Measurements from ENCODE around the gene CROCC.
"Not testable (repeated sequence)": the region's sequence is repeated elsewhere in the genome, so short reads cannot be mapped to it uniquely, and the experiment has no call there.

The CROCC gene

GRCh38 chr1:16888860-16889816 is 32.6 kb upstream of the CROCC start:
- no peaks in the 10 kb centered on the region for H3K36me3 ChIP-seq (ENCODE audit: insufficient read depth, low read depth, low read length)
- peak overlapping the region; percentile 86 for H3K9ac ChIP-seq (ENCODE audit: low read depth, low read length)
- H3K9me3 ChIP-seq (ENCODE audit: insufficient read depth, low read depth, low read length) = no peaks in the 10 kb centered on the region
- peaks cover 5% of the 10 kb centered on the region; the same call in 1 of the 2 replicates for H3K4me1 ChIP-seq (ENCODE audit: insufficient read depth, low read length)
- H3K27ac ChIP-seq (ENCODE audit: low read length) = peak overlapping the region; percentile 79
- H3K4me3 ChIP-seq (ENCODE audit: low read length) = peak overlapping the region; percentile 93
- no peaks in the 10 kb centered on the region for H3K27me3 ChIP-seq (ENCODE audit: insufficient read depth, low read length)

- H3K27me3 ChIP-seq (ENCODE audit: insufficient read depth, low read length); H3K27ac ChIP-seq (ENCODE audit: low read length); H3K4me3 ChIP-seq (ENCODE audit: low read length); H3K9me3 ChIP-seq (ENCODE audit: insufficient read depth, low read depth, low read length); H3K4me1 ChIP-seq (ENCODE audit: insufficient read depth, low read length); H3K9ac ChIP-seq (ENCODE audit: low read depth, low read length); H3K36me3 ChIP-seq (ENCODE audit: insufficient read depth, low read depth, low read length): not testable (repeated sequence)
Measured at GRCh38 chr1:16890539-16891021, 31.2 kb upstream of the CROCC start.

GRCh38 chr1:16891057-16891456 is 30.7 kb upstream of the CROCC start:
- not testable (repeated sequence) for H3K27ac ChIP-seq (ENCODE audit: low read length); H3K4me3 ChIP-seq (ENCODE audit: low read length); H3K9ac ChIP-seq (ENCODE audit: low read depth, low read length); H3K36me3 ChIP-seq (ENCODE audit: insufficient read depth, low read depth, low read length); H3K27me3 ChIP-seq (ENCODE audit: insufficient read depth, low read length); H3K4me1 ChIP-seq (ENCODE audit: insufficient read depth, low read length); H3K9me3 ChIP-seq (ENCODE audit: insufficient read depth, low read depth, low read length)

- H3K4me3 ChIP-seq (ENCODE audit: low read length); H3K36me3 ChIP-seq (ENCODE audit: insufficient read depth, low read depth, low read length); H3K9ac ChIP-seq (ENCODE audit: low read depth, low read length); H3K9me3 ChIP-seq (ENCODE audit: insufficient read depth, low read depth, low read length); H3K27ac ChIP-seq (ENCODE audit: low read length); H3K4me1 ChIP-seq (ENCODE audit: insufficient read depth, low read length); H3K27me3 ChIP-seq (ENCODE audit: insufficient read depth, low read length): not testable (repeated sequence)
Measured at GRCh38 chr1:16892978-16893525, 28.7 kb upstream of the CROCC start.

GRCh38 chr1:16893796-16894195 is 27.9 kb upstream of the CROCC start:
- not testable (repeated sequence) for H3K9me3 ChIP-seq (ENCODE audit: insufficient read depth, low read depth, low read length); H3K27ac ChIP-seq (ENCODE audit: low read length); H3K4me1 ChIP-seq (ENCODE audit: insufficient read depth, low read length); H3K36me3 ChIP-seq (ENCODE audit: insufficient read depth, low read depth, low read length); H3K27me3 ChIP-seq (ENCODE audit: insufficient read depth, low read length); H3K9ac ChIP-seq (ENCODE audit: low read depth, low read length); H3K4me3 ChIP-seq (ENCODE audit: low read length)

- not testable (repeated sequence) for H3K4me3 ChIP-seq (ENCODE audit: low read length)
Measured at GRCh38 chr1:16894338-16894737, 27.4 kb upstream of the CROCC start.

GRCh38 chr1:16895233-16895597 is 26.5 kb upstream of the CROCC start:
- not testable (repeated sequence) for H3K27me3 ChIP-seq (ENCODE audit: insufficient read depth, low read length); H3K36me3 ChIP-seq (ENCODE audit: insufficient read depth, low read depth, low read length); H3K9me3 ChIP-seq (ENCODE audit: insufficient read depth, low read depth, low read length); H3K9ac ChIP-seq (ENCODE audit: low read depth, low read length); H3K4me1 ChIP-seq (ENCODE audit: insufficient read depth, low read length); H3K27ac ChIP-seq (ENCODE audit: low read length); H3K4me3 ChIP-seq (ENCODE audit: low read length)

More at GRCh38 chr1:16894338-16894737, 27.4 kb upstream of the CROCC start:
- H3K4me1 ChIP-seq (ENCODE audit: insufficient read depth, low read length); H3K36me3 ChIP-seq (ENCODE audit: insufficient read depth, low read depth, low read length); H3K9ac ChIP-seq (ENCODE audit: low read depth, low read length); H3K27me3 ChIP-seq (ENCODE audit: insufficient read depth, low read length); H3K27ac ChIP-seq (ENCODE audit: low read length); H3K9me3 ChIP-seq (ENCODE audit: insufficient read depth, low read depth, low read length): not testable (repeated sequence)

- peak within 1 kb of the TSS; percentile 93 for H3K27ac ChIP-seq (ENCODE audit: low read length)
- peak within 1 kb of the TSS; percentile 68 for H3K4me3 ChIP-seq (ENCODE audit: low read length)
- H3K27me3 ChIP-seq (ENCODE audit: insufficient read depth, low read length); H3K9me3 ChIP-seq (ENCODE audit: insufficient read depth, low read depth, low read length); H3K4me1 ChIP-seq (ENCODE audit: insufficient read depth, low read length); H3K36me3 ChIP-seq (ENCODE audit: insufficient read depth, low read depth, low read length): not testable (repeated sequence)
- H3K9ac ChIP-seq (ENCODE audit: low read depth, low read length) = peak within 1 kb of the TSS; percentile 78
Measured at GRCh38 chr1:16895598-16896315, 26.0 kb upstream of the CROCC start, which contains the start of gene RNU1-2. RNU1-2 (plus strand) TSS chr1:16895980.

GRCh38 chr1:16896316-16897055 is 25.2 kb upstream of the CROCC start:
- peak overlapping the region; percentile 68 for H3K4me3 ChIP-seq (ENCODE audit: low read length)
- not testable (repeated sequence) for H3K36me3 ChIP-seq (ENCODE audit: insufficient read depth, low read depth, low read length); H3K4me1 ChIP-seq (ENCODE audit: insufficient read depth, low read length); H3K27me3 ChIP-seq (ENCODE audit: insufficient read depth, low read length); H3K9me3 ChIP-seq (ENCODE audit: insufficient read depth, low read depth, low read length)
- H3K27ac ChIP-seq (ENCODE audit: low read length) = peak overlapping the region; percentile 93
- peak overlapping the region; percentile 78 for H3K9ac ChIP-seq (ENCODE audit: low read depth, low read length)

GRCh38 chr1:16897653-16898052 is 24.1 kb upstream of the CROCC start:
- not testable (repeated sequence) for H3K9me3 ChIP-seq (ENCODE audit: insufficient read depth, low read depth, low read length); H3K4me3 ChIP-seq (ENCODE audit: low read length); H3K27me3 ChIP-seq (ENCODE audit: insufficient read depth, low read length); H3K27ac ChIP-seq (ENCODE audit: low read length); H3K4me1 ChIP-seq (ENCODE audit: insufficient read depth, low read length); H3K9ac ChIP-seq (ENCODE audit: low read depth, low read length); H3K36me3 ChIP-seq (ENCODE audit: insufficient read depth, low read depth, low read length)

GRCh38 chr1:16898298-16898697 is 23.4 kb upstream of the CROCC start:
- not testable (repeated sequence) for H3K27me3 ChIP-seq (ENCODE audit: insufficient read depth, low read length); H3K4me3 ChIP-seq (ENCODE audit: low read length); H3K36me3 ChIP-seq (ENCODE audit: insufficient read depth, low read depth, low read length); H3K4me1 ChIP-seq (ENCODE audit: insufficient read depth, low read length); H3K27ac ChIP-seq (ENCODE audit: low read length); H3K9ac ChIP-seq (ENCODE audit: low read depth, low read length); H3K9me3 ChIP-seq (ENCODE audit: insufficient read depth, low read depth, low read length)
